ENCODE results near the gene SFRP4.

DNA sequence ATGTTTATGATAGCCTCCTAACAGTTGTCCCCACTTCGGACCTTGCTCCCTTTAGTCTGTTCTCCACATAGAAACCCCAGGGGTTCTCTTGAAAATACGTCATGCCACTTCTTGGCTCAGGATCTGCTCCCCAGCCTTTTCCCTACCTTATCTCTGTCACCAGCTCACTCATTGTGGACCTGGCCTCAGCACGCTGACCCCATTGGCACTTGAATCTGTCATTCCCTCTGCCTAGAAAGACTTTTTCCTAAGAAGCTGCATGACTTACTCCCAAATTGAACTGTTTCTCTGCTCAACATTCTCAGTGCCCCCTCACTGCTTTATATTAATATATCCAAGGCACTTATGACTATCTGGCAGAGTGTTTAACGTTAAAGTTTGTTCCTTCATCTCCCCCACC is 12.3 kb upstream of the SFRP4 start:
- no peak for TF ChIP-seq CTCF (IDR thresholded peaks at IDR 0.05 in 8 of 11, conservative IDR thresholded peaks at IDR 0.05 in 3 of 11)
- no peak for TF ChIP-seq POLR2AphosphoS5 (IDR thresholded peaks at IDR 0.05)

All from spleen (tissue), 7 donors.